Measurements from ENCODE around the gene AGL.
"Not testable (repeated sequence)": the region's sequence is repeated elsewhere in the genome, so short reads cannot be mapped to it uniquely, and the experiment has no call there.

Gene AGL

GRCh38 chr1:99877568-99877967, 27.4 kb downstream of the AGL start:
- DNase-seq (ENCODE audit: extremely low read depth, low read depth) = no peak
- no peak for TF ChIP-seq CTCF (IDR thresholded peaks at IDR 0.05; ENCODE audit: low read depth, low read length)

GRCh38 chr1:99886179-99886578, 36.0 kb downstream of the AGL start:
- TF ChIP-seq CTCF (IDR thresholded peaks at IDR 0.05; ENCODE audit: low read depth, low read length) = no peak
- no peak for DNase-seq (ENCODE audit: extremely low read depth, low read depth)

GRCh38 chr1:99886841-99887240, 36.7 kb downstream of the AGL start:
- DNase-seq (ENCODE audit: extremely low read depth, low read depth) = no peak
- TF ChIP-seq CTCF (IDR thresholded peaks at IDR 0.05; ENCODE audit: low read depth, low read length) = no peak

- TF ChIP-seq CTCF (IDR thresholded peaks at IDR 0.05; ENCODE audit: low read depth, low read length) = no peak
- no peak for DNase-seq (ENCODE audit: extremely low read depth, low read depth)
These were observed 37.7 kb downstream of the AGL start for GRCh38 chr1:99887890-99888289.

GRCh38 chr1:99891997-99892396, 41.8 kb downstream of the AGL start:
- no peak for TF ChIP-seq CTCF (IDR thresholded peaks at IDR 0.05; ENCODE audit: low read depth, low read length)
- DNase-seq (ENCODE audit: extremely low read depth, low read depth) = no peak

- not testable (repeated sequence) for DNase-seq (ENCODE audit: extremely low read depth, low read depth)
These were observed 53.1 kb downstream of the AGL start for GRCh38 chr1:99903278-99903677.

- TF ChIP-seq CTCF (IDR thresholded peaks at IDR 0.05; ENCODE audit: low read depth, low read length) = no peak
These were observed 56.4 kb downstream of the AGL start for GRCh38 chr1:99906535-99906934.

GRCh38 chr1:99917214-99917613, 67.1 kb downstream of the AGL start:
- no peak for TF ChIP-seq CTCF (IDR thresholded peaks at IDR 0.05; ENCODE audit: low read depth, low read length)
- DNase-seq (ENCODE audit: extremely low read depth, low read depth) = no peak

More at GRCh38 chr1:99906535-99906934, 56.4 kb downstream of the AGL start:
- no peak for DNase-seq (ENCODE audit: extremely low read depth, low read depth)

All from AG09319 (cell line).